Ascending aorta (tissue), 2 donors: ENCODE results near the gene FOXF1. TPM values are rescaled to one million over a fixed set of nuclear protein-coding genes. Genes with fewer than 3 reads are reported as not detected.

Experiments used
- DNase-seq, 2 donors: peaks; one replicate each; pipeline ENCODE4 v3.0.0-alpha.2; 2019; ENCODE audit warnings: low spot score in 2 of 2
- H3K27ac ChIP-seq, 2 donors: fragments of 200-600 bp; sonication (generic); one replicate each; pipeline ENCODE4 v1.5.1; 2016 to 2017; ENCODE audit warnings: mild to moderate bottlenecking in 1 of 2
- H3K27me3 ChIP-seq: fragments of 200-600 bp; sonication (generic); one replicate; pipeline ENCODE4 v1.5.1; 2017
- H3K36me3 ChIP-seq, 2 donors: fragments of 200-600 bp; sonication (generic); one replicate each; pipeline ENCODE4 v1.5.1; 2016
- H3K4me1 ChIP-seq, 2 donors: fragments of 200-600 bp; sonication (generic); one replicate each; pipeline ENCODE4 v1.5.1; 2016 to 2017; ENCODE audit warnings: mild to moderate bottlenecking in 1 of 2
- H3K4me3 ChIP-seq, 2 donors: fragments of 200-600 bp; sonication (generic); one replicate each; pipeline ENCODE4 v1.5.1; 2016 to 2017; ENCODE audit warnings: mild to moderate bottlenecking in 1 of 2
- H3K9me3 ChIP-seq, 2 donors: fragments of 200-600 bp; sonication (generic); one replicate each; pipeline ENCODE4 v1.5.1; 2016
- CTCF ChIP-seq, 3 experiments: fragments of 200-600 bp in 2 of 3; fragments of 450-650 bp in 1 of 3; sonication (generic) in 2 of 3; IDR thresholded peaks; one replicate each; pipeline ENCODE4 v1.5.1; 2016 to 2019; ENCODE audit warnings: antibody characterized with exemption in 3 of 3, mild to moderate bottlenecking in 1 of 3, moderate library complexity in 1 of 3
- intact Hi-C: fragments of 100-400 bp; cut with DNase I; formaldehyde crosslinking; loops from one replicate; pipeline ENCODE4 v1.15.1; 2023
- total RNA-seq: library from RNA; depleted of rRNA; stranded (reverse); fragments of >200 nt; gene quantifications from one replicate; pipeline ENCODE4 v1.1.0, GENCODE V29; 2016

FOXF1 gene
- total RNA-seq, 1 donor from 2014 or later, result 3.2 TPM

- Histone ChIP-seq H3K36me3 (no peaks in the 10 kb centered on the region), H3K27ac (no peak overlapping the region), H3K9me3 (no peaks in the 10 kb centered on the region), H3K4me3 (no peak overlapping the region), H3K4me1 (peaks cover 0 to 9% of the 10 kb centered on the region in 2 donors), H3K27me3 (peaks cover 23% of the 10 kb centered on the region)
- intact Hi-C loops, result loop anchor here (1.0 to 2.0 kb wide), 2 partner anchors 176 to 697 kb away; no protein-coding TSS in a partner anchor
- DNase-seq, result no peak
- peak; percentile 42 to 81 (median 65) for TF ChIP-seq CTCF (IDR thresholded peaks at IDR 0.05)
Observed at GRCh38 chr16:86517652-86518258, 7.4 kb downstream of the FOXF1 start.

GRCh38 chr16:86519007-86519648 is 8.8 kb downstream of the FOXF1 start:
- intact Hi-C loops, result loop anchor here (2.0 kb wide), 1 partner anchor 698 kb away; no protein-coding TSS in a partner anchor
- Histone ChIP-seq H3K9me3 (no peaks in the 10 kb centered on the region), H3K27ac (no peak overlapping the region), H3K27me3 (peaks cover 13% of the 10 kb centered on the region), H3K36me3 (no peaks in the 10 kb centered on the region), H3K4me1 (peaks cover 0 to 9% of the 10 kb centered on the region in 2 donors), H3K4me3 (no peak overlapping the region)
- TF ChIP-seq CTCF (IDR thresholded peaks at IDR 0.05), result no peak
- DNase-seq, result no peak

- H3K36me3 ChIP-seq, result no peaks in the 10 kb centered on the region
- peaks cover 13% of the 10 kb centered on the region for H3K27me3 ChIP-seq
- DNase-seq, result no peak
- peak; percentile 82 to 90 (median 87) for TF ChIP-seq CTCF (IDR thresholded peaks at IDR 0.05)
- intact Hi-C loops, result loop anchor here (1.0 to 2.0 kb wide), 2 partner anchors 447 to 699 kb away; no protein-coding TSS in a partner anchor
- peak overlapping the region in 1 of 2 donors; percentile 33 for H3K4me3 ChIP-seq
- no peak overlapping the region for H3K27ac ChIP-seq
- H3K4me1 ChIP-seq, result peaks cover 0 to 9% of the 10 kb centered on the region in 2 donors
- H3K9me3 ChIP-seq, result no peaks in the 10 kb centered on the region
Observed at GRCh38 chr16:86519649-86520316, 9.5 kb downstream of the FOXF1 start.

- peaks cover 9% of the 10 kb centered on the region for H3K27me3 ChIP-seq
- H3K9me3 ChIP-seq, result no peaks in the 10 kb centered on the region
- peak overlapping the region in 1 of 2 donors; percentile 33 for H3K4me3 ChIP-seq
- no peak for DNase-seq
- H3K36me3 ChIP-seq, result no peaks in the 10 kb centered on the region
- no peak overlapping the region for H3K27ac ChIP-seq
- TF ChIP-seq CTCF (IDR thresholded peaks at IDR 0.05), result no peak
- H3K4me1 ChIP-seq, result peaks cover 0 to 8% of the 10 kb centered on the region in 2 donors
- intact Hi-C loops, result loop anchor here (1.0 kb wide), 1 partner anchor 448 kb away; no protein-coding TSS in a partner anchor
Observed at GRCh38 chr16:86520317-86521210, 10.2 kb downstream of the FOXF1 start.
